ENCODE results near the gene TUBB3. TPM values are rescaled to one million over a fixed set of nuclear protein-coding genes. Genes with fewer than 3 reads are reported as not detected.

Gene TUBB3
- total and polyA plus RNA-seq, 2 donors (not counting 1 experiment from before 2014, with no cell fraction given), result 0.34 to 4.4 TPM

DNA sequence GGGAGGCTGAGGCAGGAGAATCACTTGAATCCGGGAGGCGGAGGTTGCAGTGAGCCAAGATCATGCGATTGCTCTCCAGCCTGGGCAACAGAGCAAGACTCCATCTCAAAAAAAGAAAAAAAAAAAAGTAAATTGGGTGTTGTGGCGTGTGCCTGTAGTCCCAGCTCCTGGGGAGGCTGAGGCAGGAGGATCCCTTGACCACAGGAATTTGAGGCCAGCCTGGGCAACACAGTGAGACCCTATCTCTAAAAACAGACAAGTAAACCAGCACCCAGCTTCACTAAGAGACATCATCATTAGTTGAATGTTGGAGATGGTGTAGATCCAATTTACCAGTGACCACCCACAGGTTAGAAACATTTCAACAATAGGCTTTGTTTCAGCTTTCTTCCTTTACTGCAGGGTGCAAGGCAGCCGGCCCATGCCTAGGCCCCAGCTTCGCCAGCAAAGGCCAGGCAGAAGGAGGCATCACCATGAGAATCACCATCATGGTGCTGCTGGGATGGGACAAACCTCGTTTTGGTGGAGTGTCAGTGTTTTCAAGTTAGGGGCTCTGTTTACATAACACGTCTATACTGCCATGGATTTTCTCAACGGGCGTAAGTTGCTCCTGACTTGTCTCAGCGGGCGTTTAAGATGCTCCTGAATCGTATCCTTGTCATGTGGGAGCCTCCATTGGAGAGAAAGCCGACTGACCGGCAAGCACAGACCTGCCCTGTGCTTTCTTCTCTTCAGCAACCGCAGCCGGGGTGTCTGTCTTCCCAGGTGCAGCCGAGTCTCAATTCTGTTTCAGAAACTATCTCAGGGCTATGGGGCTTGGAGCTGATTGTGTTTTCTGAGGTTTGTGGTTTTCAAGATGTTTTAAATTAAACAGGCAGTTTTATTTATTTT, 42.4 kb upstream of the TUBB3 start:
- no peak overlapping the region for H3K9ac ChIP-seq (ENCODE audit: low read length)
- peaks cover 9% of the 10 kb centered on the region for H3K4me1 Mint-ChIP-seq
- H3K4me2 ChIP-seq (replicated peaks; ENCODE audit: low read depth, low read length, poor library complexity, severe bottlenecking), result no peak overlapping the region
- POLR2A ChIA-PET, result no interaction called here
- no peak overlapping the region for H2AFZ ChIP-seq (ENCODE audit: insufficient read depth, low read depth, low read length, poor library complexity, severe bottlenecking)
- no peak for ATAC-seq (ENCODE audit: low read depth)
- H4K20me1 ChIP-seq (ENCODE audit: control insufficient read depth, insufficient read depth, low read length, poor library complexity, severe bottlenecking), result peaks cover 93% of the 10 kb centered on the region
- H3K4me1 ChIP-seq (ENCODE audit: control insufficient read depth in 2 of 2, insufficient read depth in 2 of 2, low read length in 2 of 2), result no peaks in the 10 kb centered on the region
- H3K27me3 Mint-ChIP-seq, result no peaks in the 10 kb centered on the region
- intact Hi-C loops (cut with micrococcal nuclease), result no loop called here
- no peak for DNase-seq
- peaks cover 14 to 72% of the 10 kb centered on the region in 2 experiments for H3K36me3 ChIP-seq (replicated peaks in 1 of 2; ENCODE audit: control extremely low read depth in 1 of 2, control insufficient read depth in 1 of 2, extremely low read depth in 1 of 2, insufficient read depth in 2 of 2, low read length in 1 of 2)
- CTCF ChIA-PET, result interaction anchor here (2.0 kb wide), 1 partner anchor 175 kb away, joined by 6 read pairs; no protein-coding TSS in a partner anchor
- H3K27me3 ChIP-seq (replicated peaks in 1 of 4; ENCODE audit: control extremely low read depth in 1 of 4, control insufficient read depth in 3 of 4, insufficient read depth in 4 of 4, low read length in 3 of 4), result no peaks in the 10 kb centered on the region
- H3K4me3 Mint-ChIP-seq, result no peak overlapping the region
- no peaks in the 10 kb centered on the region for H3K9me3 ChIP-seq (ENCODE audit: control extremely low read depth in 1 of 3, control insufficient read depth in 2 of 3, insufficient read depth in 1 of 3, low read length in 2 of 3)
- TF ChIP-seq, protein P1, sequence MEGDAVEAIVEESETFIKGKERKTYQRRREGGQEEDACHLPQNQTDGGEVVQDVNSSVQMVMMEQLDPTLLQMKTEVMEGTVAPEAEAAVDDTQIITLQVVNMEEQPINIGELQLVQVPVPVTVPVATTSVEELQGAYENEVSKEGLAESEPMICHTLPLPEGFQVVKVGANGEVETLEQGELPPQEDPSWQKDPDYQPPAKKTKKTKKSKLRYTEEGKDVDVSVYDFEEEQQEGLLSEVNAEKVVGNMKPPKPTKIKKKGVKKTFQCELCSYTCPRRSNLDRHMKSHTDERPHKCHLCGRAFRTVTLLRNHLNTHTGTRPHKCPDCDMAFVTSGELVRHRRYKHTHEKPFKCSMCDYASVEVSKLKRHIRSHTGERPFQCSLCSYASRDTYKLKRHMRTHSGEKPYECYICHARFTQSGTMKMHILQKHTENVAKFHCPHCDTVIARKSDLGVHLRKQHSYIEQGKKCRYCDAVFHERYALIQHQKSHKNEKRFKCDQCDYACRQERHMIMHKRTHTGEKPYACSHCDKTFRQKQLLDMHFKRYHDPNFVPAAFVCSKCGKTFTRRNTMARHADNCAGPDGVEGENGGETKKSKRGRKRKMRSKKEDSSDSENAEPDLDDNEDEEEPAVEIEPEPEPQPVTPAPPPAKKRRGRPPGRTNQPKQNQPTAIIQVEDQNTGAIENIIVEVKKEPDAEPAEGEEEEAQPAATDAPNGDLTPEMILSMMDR (IDR thresholded peaks at IDR 0.05), result no peak
- TF ChIP-seq EZH2 (IDR thresholded peaks at IDR 0.05; ENCODE audit: borderline replicate concordance, insufficient read depth, low read depth, low read length, poor library complexity, severe bottlenecking), result no peak
- no peak overlapping the region for H3K27ac Mint-ChIP-seq
- no peaks in the 10 kb centered on the region for H3K9me3 Mint-ChIP-seq (ENCODE audit: insufficient read depth)
- H3K27ac ChIP-seq (ENCODE audit: low read length in 2 of 2), result no peak overlapping the region
- peaks cover 92% of the 10 kb centered on the region for H3K79me2 ChIP-seq (ENCODE audit: control insufficient read depth, insufficient read depth, low read length)
- no peak overlapping the region for H3K4me3 ChIP-seq (ENCODE audit: control extremely low read depth in 1 of 5, extremely low read depth in 1 of 5, insufficient read depth in 1 of 5, low read depth in 2 of 5, low read length in 4 of 5)
- WGBS (ENCODE audit: insufficient coverage), result 99% methylated on average over 17 of the region's 18 CpGs

DNA sequence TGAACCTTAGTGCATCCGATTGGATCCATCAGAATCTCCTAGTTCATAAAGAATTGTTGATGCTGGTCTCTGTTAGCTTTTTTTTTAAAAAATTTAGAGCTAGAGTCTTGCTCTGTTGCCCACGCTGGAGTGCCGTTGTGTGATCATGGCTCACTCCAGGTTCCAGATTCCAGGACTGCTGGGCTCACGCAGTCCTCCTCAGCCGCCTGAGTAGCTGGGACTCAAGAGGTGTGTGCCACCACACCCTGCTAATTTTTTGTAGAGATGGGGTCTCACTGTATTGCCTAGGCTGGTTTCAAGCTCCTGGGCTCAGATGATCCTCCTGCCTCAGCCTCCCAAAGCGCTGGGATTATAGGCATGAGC, 41.8 kb upstream of the TUBB3 start:
- Mint-ChIP-seq H3K9me3 (ENCODE audit: insufficient read depth) (no peaks in the 10 kb centered on the region), H3K27me3 (no peaks in the 10 kb centered on the region), H3K4me1 (peaks cover 7% of the 10 kb centered on the region), H3K27ac (no peak overlapping the region), H3K4me3 (no peak overlapping the region)
- Histone ChIP-seq H3K4me1 (ENCODE audit: control insufficient read depth in 2 of 2, insufficient read depth in 2 of 2, low read length in 2 of 2) (no peaks in the 10 kb centered on the region), H4K20me1 (ENCODE audit: control insufficient read depth, insufficient read depth, low read length, poor library complexity, severe bottlenecking) (peaks cover 89% of the 10 kb centered on the region), H3K4me2 (replicated peaks; ENCODE audit: low read depth, low read length, poor library complexity, severe bottlenecking) (no peak overlapping the region), H3K27me3 (replicated peaks in 1 of 4; ENCODE audit: control extremely low read depth in 1 of 4, control insufficient read depth in 3 of 4, insufficient read depth in 4 of 4, low read length in 3 of 4) (no peaks in the 10 kb centered on the region), H3K27ac (ENCODE audit: low read length in 2 of 2) (no peak overlapping the region), H2AFZ (ENCODE audit: insufficient read depth, low read depth, low read length, poor library complexity, severe bottlenecking) (no peak overlapping the region), H3K9ac (ENCODE audit: low read length) (no peak overlapping the region), H3K79me2 (ENCODE audit: control insufficient read depth, insufficient read depth, low read length) (peaks cover 89% of the 10 kb centered on the region), H3K4me3 (ENCODE audit: control extremely low read depth in 1 of 5, extremely low read depth in 1 of 5, insufficient read depth in 1 of 5, low read depth in 2 of 5, low read length in 4 of 5) (no peak overlapping the region), H3K9me3 (ENCODE audit: control extremely low read depth in 1 of 3, control insufficient read depth in 2 of 3, insufficient read depth in 1 of 3, low read length in 2 of 3) (no peaks in the 10 kb centered on the region), H3K36me3 (replicated peaks in 1 of 2; ENCODE audit: control extremely low read depth in 1 of 2, control insufficient read depth in 1 of 2, extremely low read depth in 1 of 2, insufficient read depth in 2 of 2, low read length in 1 of 2) (peaks cover 14 to 70% of the 10 kb centered on the region in 2 experiments)
- 98% methylated on average over 5 of the region's 6 CpGs for WGBS (ENCODE audit: insufficient coverage)
- ATAC-seq (ENCODE audit: low read depth) (no peak), DNase-seq (no peak)
- CTCF ChIA-PET, result interaction anchor here (2.0 kb wide), 1 partner anchor 176 kb away, joined by 6 read pairs; no protein-coding TSS in a partner anchor
- no peak for TF ChIP-seq EZH2 (IDR thresholded peaks at IDR 0.05; ENCODE audit: borderline replicate concordance, insufficient read depth, low read depth, low read length, poor library complexity, severe bottlenecking)
- TF ChIP-seq, protein P1 (IDR thresholded peaks at IDR 0.05), result no peak
- POLR2A ChIA-PET, result no interaction called here
- intact Hi-C loops (cut with micrococcal nuclease), result no loop called here

Measured in B cell (primary cell).